ENCODE data around the gene HPCAL1.
"Not testable (repeated sequence)": the region's sequence is repeated elsewhere in the genome, so short reads cannot be mapped to it uniquely, and the experiment has no call there.

HPCAL1 gene

DNA sequence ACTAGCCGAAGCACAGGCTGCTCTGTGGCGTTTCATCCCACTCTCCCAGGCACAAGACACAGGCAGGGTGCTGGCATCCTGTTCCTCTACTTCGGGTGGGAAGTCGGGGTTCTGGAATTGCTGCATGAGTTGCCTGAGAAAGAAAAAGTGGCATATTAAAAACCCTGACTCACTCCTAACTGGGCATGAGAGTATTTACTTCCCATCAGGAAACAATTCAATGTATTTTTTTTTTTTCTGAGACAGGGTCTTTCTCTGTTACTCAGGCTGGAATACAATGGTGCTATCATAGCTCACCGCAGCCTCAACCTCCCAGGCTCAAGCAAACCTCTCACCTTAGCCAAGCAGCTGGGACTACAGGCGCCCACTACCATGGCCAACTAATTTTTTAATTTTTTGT is 138.0 kb downstream of the HPCAL1 start:
- Histone ChIP-seq H3K4me1 (ENCODE audit: insufficient read depth, low read length) (no peaks in the 10 kb centered on the region), H3K36me3 (ENCODE audit: insufficient read depth, low read length) (peaks cover 22% of the 10 kb centered on the region), H3K9ac (ENCODE audit: low read depth, low read length) (no peak overlapping the region), H3K9me3 (ENCODE audit: control insufficient read depth, insufficient read depth, low read length) (no peaks in the 10 kb centered on the region)

DNA sequence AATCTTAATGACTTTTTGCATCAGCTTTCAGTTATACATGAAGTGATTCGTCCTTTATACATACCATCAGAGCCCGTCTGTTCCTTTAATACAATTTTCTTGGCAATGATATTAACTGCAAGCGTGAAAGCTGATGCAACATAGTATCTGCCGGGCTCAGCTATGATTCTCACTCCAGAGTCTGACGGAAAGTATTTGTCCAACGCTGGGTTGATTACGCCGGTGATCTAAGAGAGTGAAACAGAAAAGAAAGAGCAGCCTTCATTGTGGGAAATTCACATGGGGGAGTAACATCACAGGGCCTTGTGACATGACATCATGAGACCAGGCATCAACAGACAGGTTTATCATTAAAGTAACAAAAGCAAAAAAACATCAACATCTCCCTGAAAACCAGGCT is 139.2 kb downstream of the HPCAL1 start:
- H3K36me3 ChIP-seq (ENCODE audit: insufficient read depth, low read length), result peaks cover 22% of the 10 kb centered on the region
- peaks cover 5% of the 10 kb centered on the region; the same call in 1 of the 2 replicates for H3K4me1 ChIP-seq (ENCODE audit: insufficient read depth, low read length)
- no peaks in the 10 kb centered on the region for H3K9me3 ChIP-seq (ENCODE audit: control insufficient read depth, insufficient read depth, low read length)
- H3K9ac ChIP-seq (ENCODE audit: low read depth, low read length), result no peak overlapping the region

DNA sequence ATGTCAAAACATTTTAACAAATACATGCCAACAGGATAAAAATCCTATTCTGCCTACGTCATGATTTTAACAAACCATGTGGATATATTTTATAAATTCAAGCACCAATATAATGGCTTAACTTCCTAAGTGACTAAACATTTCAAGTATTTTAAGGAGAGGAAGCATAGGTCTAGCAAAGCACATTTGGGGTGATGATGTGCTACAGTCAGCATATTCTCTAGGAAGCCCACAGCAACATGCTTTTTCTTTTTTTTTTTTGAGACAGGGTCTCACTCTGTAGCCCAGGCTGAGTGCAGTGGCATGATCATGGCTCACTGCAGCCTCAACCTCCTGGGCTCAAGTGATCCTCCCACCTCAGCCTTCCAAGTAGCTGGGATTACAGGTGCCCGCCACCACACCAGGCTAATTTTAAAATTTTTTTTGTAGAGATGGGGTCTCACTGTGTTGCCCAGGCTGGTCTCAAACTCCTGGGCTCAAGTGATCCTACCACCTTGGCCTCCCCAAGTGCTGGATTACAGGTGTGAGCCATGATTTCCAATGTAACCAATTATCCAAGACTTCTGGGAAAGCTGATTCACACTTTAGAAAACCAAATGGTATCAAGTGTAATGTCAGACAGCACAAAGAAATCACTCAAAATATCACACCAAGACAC is 139.9 kb downstream of the HPCAL1 start:
- H3K9me3 ChIP-seq (ENCODE audit: control insufficient read depth, insufficient read depth, low read length); H3K4me1 ChIP-seq (ENCODE audit: insufficient read depth, low read length); H3K9ac ChIP-seq (ENCODE audit: low read depth, low read length): not testable (repeated sequence)
- peaks cover 22% of the 10 kb centered on the region for H3K36me3 ChIP-seq (ENCODE audit: insufficient read depth, low read length)

DNA sequence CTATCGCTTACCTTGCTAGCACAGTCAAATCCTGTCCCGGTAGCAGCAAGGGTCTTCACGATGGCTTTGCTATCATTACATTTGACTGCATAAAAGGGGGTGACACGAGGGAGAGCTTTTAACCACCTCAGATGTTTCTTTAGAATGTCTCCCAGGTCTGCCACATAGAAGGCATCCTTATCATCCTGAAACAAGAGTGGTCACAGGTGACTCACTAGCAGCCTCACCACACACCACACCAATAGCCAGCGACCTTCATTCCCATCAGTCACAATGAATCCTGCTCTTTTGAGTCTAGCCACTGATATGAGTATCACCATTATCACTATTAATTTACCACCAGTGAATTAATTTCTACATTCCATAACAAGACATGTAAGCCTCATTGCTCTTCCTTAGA is 141.8 kb downstream of the HPCAL1 start:
- Histone ChIP-seq H3K36me3 (ENCODE audit: insufficient read depth, low read length) (peaks cover 22% of the 10 kb centered on the region), H3K9me3 (ENCODE audit: control insufficient read depth, insufficient read depth, low read length) (no peaks in the 10 kb centered on the region), H3K9ac (ENCODE audit: low read depth, low read length) (no peak overlapping the region), H3K4me1 (ENCODE audit: insufficient read depth, low read length) (peaks cover 5% of the 10 kb centered on the region; the same call in 1 of the 2 replicates)

DNA sequence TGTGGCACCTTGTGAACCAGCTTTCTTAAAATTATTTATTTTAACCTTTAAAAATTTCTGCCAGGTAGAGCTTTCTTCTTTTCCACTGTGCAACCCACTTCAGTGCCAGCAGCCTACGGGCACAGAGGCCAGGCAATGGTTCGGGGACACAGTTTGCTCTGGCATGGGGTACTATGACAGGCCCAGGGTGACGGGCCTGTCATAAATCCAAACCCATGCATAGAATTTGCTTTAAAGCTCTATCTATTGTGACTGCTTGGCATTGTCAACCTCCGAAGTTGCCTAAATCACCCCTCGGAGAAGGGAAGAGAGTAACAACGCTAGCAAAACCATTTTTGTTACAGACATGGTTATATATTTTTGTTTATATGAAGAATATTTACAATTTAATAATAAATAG is 143.9 kb downstream of the HPCAL1 start:
- peak overlapping the region; percentile 62; the same call in 1 of the 2 replicates for H3K9ac ChIP-seq (ENCODE audit: low read depth, low read length)
- H3K36me3 ChIP-seq (ENCODE audit: insufficient read depth, low read length), result peaks cover 22% of the 10 kb centered on the region
- peaks cover 8% of the 10 kb centered on the region; the same call in 1 of the 2 replicates for H3K4me1 ChIP-seq (ENCODE audit: insufficient read depth, low read length)
- no peaks in the 10 kb centered on the region for H3K9me3 ChIP-seq (ENCODE audit: control insufficient read depth, insufficient read depth, low read length)

GRCh38 chr2:10447300-10447894 is 144.7 kb downstream of the HPCAL1 start:
- Histone ChIP-seq H3K4me1 (ENCODE audit: insufficient read depth, low read length) (peaks cover 8% of the 10 kb centered on the region; the same call in 1 of the 2 replicates), H3K36me3 (ENCODE audit: insufficient read depth, low read length) (peaks cover 18% of the 10 kb centered on the region), H3K9ac (ENCODE audit: low read depth, low read length) (peak overlapping the region; percentile 62), H3K9me3 (ENCODE audit: control insufficient read depth, insufficient read depth, low read length) (no peaks in the 10 kb centered on the region)

DNA sequence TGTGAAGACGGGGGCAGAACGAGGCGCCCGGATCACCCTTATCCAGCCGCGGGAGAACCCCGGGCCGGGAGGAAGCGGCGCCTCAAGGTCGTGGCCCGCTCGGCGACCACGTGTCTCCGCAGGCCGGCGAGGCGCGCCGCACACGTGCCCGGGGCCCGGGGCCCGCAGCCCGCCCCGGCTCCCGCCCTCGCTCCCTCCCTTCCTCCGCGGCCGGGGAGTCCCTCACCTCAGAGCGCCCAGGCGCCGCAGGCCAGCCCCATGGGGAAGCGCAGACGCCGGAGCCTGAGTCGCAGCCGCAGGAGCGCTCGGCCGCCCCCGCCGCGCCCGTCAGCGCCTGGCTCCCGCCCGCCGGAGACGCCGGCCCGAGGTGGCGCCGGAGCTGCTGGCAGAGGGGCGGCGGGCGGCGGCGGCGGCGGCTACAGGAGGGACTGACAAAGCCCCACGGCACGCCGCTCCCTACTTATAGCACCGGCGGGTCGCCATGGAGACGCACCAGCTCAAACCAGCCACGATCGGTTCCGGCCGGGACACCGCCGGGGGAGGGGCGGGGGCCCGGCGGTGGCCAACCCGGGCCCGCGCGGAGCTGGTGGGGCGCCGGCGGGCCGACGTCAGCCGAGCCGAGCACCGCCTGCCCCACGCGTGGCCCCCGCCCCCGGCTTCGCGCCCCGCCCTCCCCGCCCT is 145.3 kb downstream of the HPCAL1 start, which contains the start of gene ODC1:
TSS of gene ODC1 (minus strand) at position 433 of the 681 bp plus-strand sequence. CDS start 3,295 bp downstream, outside the sequence.
- Histone ChIP-seq H3K9ac (ENCODE audit: low read depth, low read length) (peak within 1 kb of the TSS; percentile 67), H3K9me3 (ENCODE audit: control insufficient read depth, insufficient read depth, low read length) (no peaks in the 10 kb centered on the region), H3K36me3 (ENCODE audit: insufficient read depth, low read length) (peaks cover 13% of the 10 kb centered on the region), H3K4me1 (ENCODE audit: insufficient read depth, low read length) (peaks cover 8% of the 10 kb centered on the region; the same call in 1 of the 2 replicates)

DNA sequence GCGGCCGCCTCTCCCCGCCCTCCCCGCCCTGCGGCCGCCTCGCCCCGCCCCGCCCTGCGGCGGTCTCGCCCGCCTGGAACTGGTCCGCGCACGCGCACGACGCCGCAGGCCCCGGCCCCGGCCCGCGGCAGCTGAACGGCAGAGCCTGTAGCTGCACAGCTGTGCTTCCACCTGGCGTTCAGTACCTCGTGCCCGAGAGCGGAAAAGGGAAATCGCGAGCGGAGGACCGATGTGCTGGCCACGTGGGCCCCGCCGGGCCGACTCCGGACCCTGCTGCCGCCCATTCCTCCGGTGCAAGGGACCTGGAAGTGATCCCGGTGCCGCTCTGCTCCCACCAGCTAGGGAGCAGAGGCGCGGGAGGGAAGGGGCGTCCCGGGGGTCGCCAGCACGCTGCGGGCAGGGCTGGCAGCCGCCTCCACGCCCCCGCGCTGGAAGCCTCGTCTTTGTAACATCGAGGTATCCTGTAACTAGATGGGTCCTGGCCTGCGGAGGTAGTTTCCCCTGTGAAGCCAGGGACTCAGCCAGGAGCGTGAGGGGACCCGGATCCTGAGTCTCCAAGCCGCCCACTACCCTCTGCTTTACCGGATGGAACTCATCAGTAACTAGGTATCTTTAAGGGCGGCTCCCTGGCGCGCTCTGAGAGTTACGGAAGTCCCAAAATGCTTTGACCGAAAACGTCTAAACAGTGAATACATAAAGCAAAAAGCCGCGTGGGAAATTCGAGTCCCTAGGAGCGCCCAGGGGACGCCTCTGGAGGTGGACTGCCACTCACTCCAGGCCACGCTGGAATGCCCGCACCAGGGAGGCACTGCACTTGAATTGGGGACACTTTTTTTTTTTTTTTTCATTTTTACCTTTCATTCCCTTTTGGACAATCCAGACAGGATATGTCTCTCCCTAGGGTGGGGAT is 146.1 kb downstream of the HPCAL1 start:
- Histone ChIP-seq H3K4me1 (ENCODE audit: insufficient read depth, low read length) (peaks cover 8% of the 10 kb centered on the region; the same call in 1 of the 2 replicates), H3K36me3 (ENCODE audit: insufficient read depth, low read length) (peaks cover 6% of the 10 kb centered on the region), H3K9me3 (ENCODE audit: control insufficient read depth, insufficient read depth, low read length) (no peaks in the 10 kb centered on the region), H3K9ac (ENCODE audit: low read depth, low read length) (peak overlapping the region; percentile 67)

- Histone ChIP-seq H3K9ac (ENCODE audit: low read depth, low read length) (peak overlapping the region; percentile 67; the same call in 1 of the 2 replicates), H3K9me3 (ENCODE audit: control insufficient read depth, insufficient read depth, low read length) (no peaks in the 10 kb centered on the region), H3K36me3 (ENCODE audit: insufficient read depth, low read length) (peaks cover 2% of the 10 kb centered on the region; the same call in 1 of the 2 replicates), H3K4me1 (ENCODE audit: insufficient read depth, low read length) (peaks cover 8% of the 10 kb centered on the region; the same call in 1 of the 2 replicates)
Measured at GRCh38 chr2:10449486-10449831, 146.8 kb downstream of the HPCAL1 start.

DNA sequence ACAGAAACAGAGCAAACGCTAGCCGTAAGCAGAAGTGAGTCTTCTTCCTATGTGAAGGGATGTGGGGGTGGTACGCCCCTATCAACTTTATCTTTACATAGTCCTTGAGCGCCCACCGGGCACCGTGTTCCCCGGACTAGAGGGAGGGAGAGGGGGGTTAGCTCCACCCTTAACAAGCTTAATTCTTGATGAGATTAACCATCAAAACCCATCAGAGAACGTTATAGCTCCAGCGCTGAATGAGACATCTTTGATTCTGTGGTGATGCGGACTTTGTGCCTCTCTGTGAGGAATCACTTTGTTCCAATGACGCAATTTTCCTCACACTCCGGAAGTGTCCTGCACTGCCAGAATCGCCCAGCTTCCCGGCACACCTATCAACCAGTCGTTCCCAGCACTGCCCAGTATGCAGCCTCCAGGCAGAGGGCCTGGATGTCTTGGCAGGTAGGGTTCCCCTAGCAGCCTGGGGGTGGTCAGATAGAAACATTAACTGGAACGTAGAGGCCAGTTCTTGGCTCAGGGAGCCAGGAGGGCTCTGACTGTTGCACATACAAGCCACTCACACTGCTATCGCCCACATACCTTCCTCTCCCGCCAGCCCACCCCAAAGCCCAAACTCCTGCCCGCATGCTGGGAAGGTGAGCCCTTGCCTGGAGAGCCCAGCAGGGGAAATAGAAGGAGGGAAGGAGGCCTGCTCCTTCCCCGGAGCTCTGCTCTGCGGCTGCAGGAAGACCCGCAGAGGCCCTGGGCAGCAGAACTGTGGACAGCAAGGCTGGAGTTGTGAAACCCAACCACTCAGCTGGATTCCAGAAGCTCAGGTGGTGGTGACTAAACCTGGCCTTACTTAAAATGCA is 147.4 kb downstream of the HPCAL1 start:
- Histone ChIP-seq H3K4me1 (ENCODE audit: insufficient read depth, low read length) (peaks cover 8% of the 10 kb centered on the region; the same call in 1 of the 2 replicates), H3K9ac (ENCODE audit: low read depth, low read length) (peak overlapping the region; percentile 67; the same call in 1 of the 2 replicates), H3K9me3 (ENCODE audit: control insufficient read depth, insufficient read depth, low read length) (no peaks in the 10 kb centered on the region), H3K36me3 (ENCODE audit: insufficient read depth, low read length) (no peaks in the 10 kb centered on the region)

- Histone ChIP-seq H3K4me1 (ENCODE audit: insufficient read depth, low read length) (peaks cover 3% of the 10 kb centered on the region; the same call in 1 of the 2 replicates), H3K36me3 (ENCODE audit: insufficient read depth, low read length) (no peaks in the 10 kb centered on the region), H3K9me3 (ENCODE audit: control insufficient read depth, insufficient read depth, low read length) (no peaks in the 10 kb centered on the region), H3K9ac (ENCODE audit: low read depth, low read length) (no peak overlapping the region)
Measured at GRCh38 chr2:10451819-10452218, 149.1 kb downstream of the HPCAL1 start.

GRCh38 chr2:10452312-10452711 is 149.6 kb downstream of the HPCAL1 start:
- Histone ChIP-seq H3K36me3 (ENCODE audit: insufficient read depth, low read length) (no peaks in the 10 kb centered on the region), H3K9me3 (ENCODE audit: control insufficient read depth, insufficient read depth, low read length) (no peaks in the 10 kb centered on the region), H3K4me1 (ENCODE audit: insufficient read depth, low read length) (peaks cover 3% of the 10 kb centered on the region; the same call in 1 of the 2 replicates), H3K9ac (ENCODE audit: low read depth, low read length) (no peak overlapping the region)
